DMS114 treated with DMSO at 0.1 percent for 48 hours (cell line): ENCODE measurements around the gene FBXW11.

Experiments used
- DNase-seq: peaks from one replicate; lab custom pipeline; 2025; ENCODE audit not compliant: unreplicated experiment; lab: John Stamatoyannopoulos, UW

FBXW11 gene

GRCh38 chr5:171813813-171814490, 192.5 kb downstream of the FBXW11 start:
- DNase-seq, result no peak

GRCh38 chr5:171813270-171813669, 193.2 kb downstream of the FBXW11 start:
- DNase-seq, result no peak
